Psoas muscle (tissue), 8 donors: ENCODE results near the gene RGS3. TPM values are rescaled to one million over a fixed set of nuclear protein-coding genes. Genes with fewer than 3 reads are reported as not detected.

Experiments used
- ATAC-seq, 4 donors: fragments of 200-7000 bp; cut with Tn5 transposase; one replicate each; pipeline ENCODE4 v1.9.1; 2020; ENCODE audit warnings: moderate library complexity in 3 of 4, mild to moderate bottlenecking in 2 of 4
- DNase-seq, 2 donors: peaks; one replicate each; pipeline ENCODE4 v3.0.0-alpha.2; 2020
- H3K27ac ChIP-seq: fragments of 200-600 bp; one replicate; pipeline ENCODE4 v1.8.0; 2022
- H3K27me3 ChIP-seq, 3 donors: fragments of 200-600 bp in 1 of 3; one replicate each; pipeline versions ENCODE4 v1.6.1 to v1.8.0; 2013 to 2022; ENCODE audit warnings: low read length in 2 of 3, mild to moderate bottlenecking in 2 of 3, moderate library complexity in 1 of 3; ENCODE audit not compliant: insufficient read depth in 3 of 3
- H3K36me3 ChIP-seq, 2 donors: fragments of 200-600 bp in 1 of 2; one replicate each; pipeline versions ENCODE4 v1.6.1 to v1.8.0; 2013 to 2022; ENCODE audit warnings: low read depth in 1 of 2, mild to moderate bottlenecking in 1 of 2, moderate library complexity in 1 of 2; ENCODE audit not compliant: insufficient read depth in 1 of 2
- H3K4me1 ChIP-seq: fragments of 200-600 bp; one replicate; pipeline ENCODE4 v1.8.0; 2022
- H3K4me3 ChIP-seq: fragments of 200-600 bp; one replicate; pipeline ENCODE4 v1.8.0; 2022; ENCODE audit warnings: mild to moderate bottlenecking
- H3K9me3 ChIP-seq: fragments of 200-600 bp; one replicate; pipeline ENCODE4 v1.8.0; 2022
- WGBS, 3 donors: extraction: QIAGEN DNeasy Blood & Tissue Kit; methylation state at CpG; one replicate each; pipeline versions ENCODE4 v1.1.6 to v1.1.7; 2013; 5-methylcytosine and 5-hydroxymethylcytosine counted together
- intact Hi-C, 2 donors: fragments of 100-400 bp; cut with DNase I; formaldehyde crosslinking; loops; one replicate each; pipeline versions ENCODE4 v1.11.0 to v1.14.2; 2022
- polyA plus RNA-seq, 3 donors: library from polyadenylated mRNA; stranded (reverse); fragments of 200-250 nt; gene quantifications; one replicate each; pipeline ENCODE4 v1.2.3, GENCODE V29; 2013
- total RNA-seq, 4 donors: library from RNA; stranded (reverse); fragmentation: NEBNext Ultra II Directional in 2 of 4; extraction: Animal tissue kit (Norgen Biotek cat#: 25700) in 2 of 4; gene quantifications; one replicate each; pipeline versions ENCODE4 v1.2.1 to v1.2.4, GENCODE V29; 2021 to 2023
- TF ChIP-seq, protein P1 (sequence below): fragments of 200-600 bp; IDR thresholded peaks from one replicate; pipeline ENCODE4 v1.8.0; 2022; ENCODE audit warnings: antibody characterized with exemption
- donor health status: healthy with polysubstance abuse.
- donor health status: DM: no; HTN: no; CAD: no; lungs with moderate emphysema.
- donor health status: Bipolar disorder and iron deficiency.
- donor health status: healthy.
- donor health status: DM: yes; HTN: yes; CAD: no.
- donor health status: DM: no; HTN: no; CAD: no.
- donor health status: DM: no; HTN: no; CAD: no.
- donor health status: DM: yes; HTN: yes; CAD: no.

Gene RGS3
- total and polyA plus RNA-seq, 7 donors, result 7.1 to 38.1 (median 14.6) TPM

DNA sequence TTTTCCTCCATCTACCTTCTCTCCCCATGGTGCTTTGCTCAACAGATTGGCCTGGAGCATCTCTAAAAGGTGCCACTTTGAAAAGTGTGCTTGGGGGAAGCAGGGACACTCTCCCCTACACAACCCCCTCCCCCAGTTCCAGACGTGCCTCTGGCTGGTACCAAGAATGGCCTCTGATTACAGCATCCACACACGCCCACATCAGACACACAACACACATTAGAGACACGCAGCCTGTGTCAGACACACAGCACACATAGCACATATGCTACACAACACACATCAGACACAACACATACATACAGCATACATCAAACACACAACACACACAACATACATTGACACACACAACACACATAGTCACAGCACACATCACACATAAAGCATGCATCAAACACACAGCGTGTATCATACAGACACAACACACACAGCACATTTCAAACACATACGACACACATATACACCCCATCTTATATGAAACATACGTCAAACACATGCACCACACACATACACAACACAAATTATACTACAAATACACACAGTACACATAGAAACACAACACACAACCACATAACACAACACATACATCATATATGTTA is 150.4 kb downstream of the RGS3 start:
- DNase-seq, result no peak
- H3K4me3 ChIP-seq, result no peak overlapping the region
- H3K9me3 ChIP-seq, result no peaks in the 10 kb centered on the region
- TF ChIP-seq, protein P1, sequence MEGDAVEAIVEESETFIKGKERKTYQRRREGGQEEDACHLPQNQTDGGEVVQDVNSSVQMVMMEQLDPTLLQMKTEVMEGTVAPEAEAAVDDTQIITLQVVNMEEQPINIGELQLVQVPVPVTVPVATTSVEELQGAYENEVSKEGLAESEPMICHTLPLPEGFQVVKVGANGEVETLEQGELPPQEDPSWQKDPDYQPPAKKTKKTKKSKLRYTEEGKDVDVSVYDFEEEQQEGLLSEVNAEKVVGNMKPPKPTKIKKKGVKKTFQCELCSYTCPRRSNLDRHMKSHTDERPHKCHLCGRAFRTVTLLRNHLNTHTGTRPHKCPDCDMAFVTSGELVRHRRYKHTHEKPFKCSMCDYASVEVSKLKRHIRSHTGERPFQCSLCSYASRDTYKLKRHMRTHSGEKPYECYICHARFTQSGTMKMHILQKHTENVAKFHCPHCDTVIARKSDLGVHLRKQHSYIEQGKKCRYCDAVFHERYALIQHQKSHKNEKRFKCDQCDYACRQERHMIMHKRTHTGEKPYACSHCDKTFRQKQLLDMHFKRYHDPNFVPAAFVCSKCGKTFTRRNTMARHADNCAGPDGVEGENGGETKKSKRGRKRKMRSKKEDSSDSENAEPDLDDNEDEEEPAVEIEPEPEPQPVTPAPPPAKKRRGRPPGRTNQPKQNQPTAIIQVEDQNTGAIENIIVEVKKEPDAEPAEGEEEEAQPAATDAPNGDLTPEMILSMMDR, result no peak
- peaks cover 29% of the 10 kb centered on the region for H3K4me1 ChIP-seq
- H3K27me3 ChIP-seq, result no peaks in the 10 kb centered on the region
- 82 to 91% (median 89%) methylated on average over 6 of the region's 6 CpGs for WGBS, 3 donors
- ATAC-seq, result no peak
- intact Hi-C loops, result no loop called here
- H3K27ac ChIP-seq, result no peak overlapping the region
- H3K36me3 ChIP-seq, result no peaks in the 10 kb centered on the region

DNA sequence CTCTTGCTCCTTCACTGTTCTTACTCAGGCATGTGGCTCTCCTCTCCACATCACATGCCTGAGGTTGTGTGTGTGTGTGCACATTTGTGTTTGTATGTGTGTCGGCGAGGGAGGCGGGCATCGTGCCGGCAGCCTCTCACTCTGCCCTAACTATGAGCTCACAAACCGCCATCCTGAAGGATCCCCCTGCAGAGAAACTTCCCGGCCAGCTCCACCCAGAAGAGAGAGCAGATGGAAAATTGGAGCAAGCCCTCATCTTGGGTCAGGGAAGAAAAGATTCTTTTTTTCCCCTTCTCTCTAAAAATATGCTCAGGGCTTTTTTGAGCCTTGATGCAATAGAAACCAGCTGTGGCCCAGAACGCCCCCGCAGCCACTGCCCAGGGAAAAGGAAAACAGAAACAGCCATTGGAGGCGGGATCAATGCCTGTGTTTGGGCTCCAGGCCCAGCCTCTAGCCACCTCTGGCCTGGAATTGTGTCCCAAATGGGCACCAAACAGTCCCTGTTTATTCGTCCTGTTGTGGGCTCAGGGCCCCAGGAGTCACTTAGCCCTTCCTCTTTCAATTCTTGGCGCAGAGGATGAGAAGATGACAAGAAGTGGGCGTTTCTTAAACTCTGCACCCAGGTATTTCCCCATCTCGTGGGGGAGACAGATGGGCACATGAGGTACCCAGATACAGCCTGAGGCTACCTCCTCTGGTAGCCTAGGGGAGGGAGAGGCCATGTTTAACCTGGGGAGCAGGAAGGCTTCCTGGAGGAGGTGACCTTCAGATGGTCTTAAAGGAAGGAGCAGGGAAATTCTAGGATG is 151.5 kb downstream of the RGS3 start:
- H3K9me3 ChIP-seq, result no peaks in the 10 kb centered on the region
- H3K4me1 ChIP-seq, result peaks cover 19% of the 10 kb centered on the region
- H3K27me3 ChIP-seq, result no peaks in the 10 kb centered on the region
- WGBS, 3 donors, result 31 to 43% (median 41%) methylated on average over 14 of the region's 14 CpGs
- DNase-seq (peak in 1 of 2 donors; percentile 64), ATAC-seq (peak in 3 of 4 donors; percentile 17 to 36 (median 33))
- TF ChIP-seq, protein P1, result no peak
- intact Hi-C loops, result no loop called here
- H3K27ac ChIP-seq, result peak overlapping the region; percentile 30
- no peaks in the 10 kb centered on the region for H3K36me3 ChIP-seq
- H3K4me3 ChIP-seq, result no peak overlapping the region

DNA sequence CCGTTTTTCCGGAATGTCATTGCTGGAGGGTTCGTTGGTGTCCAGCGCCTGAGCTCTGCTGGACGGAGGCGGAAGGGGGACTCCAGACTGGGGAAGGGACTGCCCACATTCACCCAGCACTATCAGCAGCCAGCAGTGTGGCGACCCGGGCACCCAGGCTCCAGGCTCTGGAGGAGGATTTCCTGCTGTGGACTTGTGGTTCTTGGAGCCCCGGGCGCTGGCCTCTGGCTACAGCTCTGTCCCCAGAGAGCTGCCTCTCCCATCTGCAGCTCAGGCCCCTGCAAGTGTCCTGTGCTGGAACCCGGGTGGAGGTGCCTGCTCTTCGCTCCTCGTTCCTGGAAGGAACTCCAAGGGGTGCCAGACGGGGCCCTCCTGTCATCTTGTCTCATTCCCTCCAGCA is 152.6 kb downstream of the RGS3 start:
- H3K9me3 ChIP-seq, result no peaks in the 10 kb centered on the region
- peak overlapping the region; percentile 16 for H3K27ac ChIP-seq
- H3K4me1 ChIP-seq, result peaks cover 27% of the 10 kb centered on the region

DNA sequence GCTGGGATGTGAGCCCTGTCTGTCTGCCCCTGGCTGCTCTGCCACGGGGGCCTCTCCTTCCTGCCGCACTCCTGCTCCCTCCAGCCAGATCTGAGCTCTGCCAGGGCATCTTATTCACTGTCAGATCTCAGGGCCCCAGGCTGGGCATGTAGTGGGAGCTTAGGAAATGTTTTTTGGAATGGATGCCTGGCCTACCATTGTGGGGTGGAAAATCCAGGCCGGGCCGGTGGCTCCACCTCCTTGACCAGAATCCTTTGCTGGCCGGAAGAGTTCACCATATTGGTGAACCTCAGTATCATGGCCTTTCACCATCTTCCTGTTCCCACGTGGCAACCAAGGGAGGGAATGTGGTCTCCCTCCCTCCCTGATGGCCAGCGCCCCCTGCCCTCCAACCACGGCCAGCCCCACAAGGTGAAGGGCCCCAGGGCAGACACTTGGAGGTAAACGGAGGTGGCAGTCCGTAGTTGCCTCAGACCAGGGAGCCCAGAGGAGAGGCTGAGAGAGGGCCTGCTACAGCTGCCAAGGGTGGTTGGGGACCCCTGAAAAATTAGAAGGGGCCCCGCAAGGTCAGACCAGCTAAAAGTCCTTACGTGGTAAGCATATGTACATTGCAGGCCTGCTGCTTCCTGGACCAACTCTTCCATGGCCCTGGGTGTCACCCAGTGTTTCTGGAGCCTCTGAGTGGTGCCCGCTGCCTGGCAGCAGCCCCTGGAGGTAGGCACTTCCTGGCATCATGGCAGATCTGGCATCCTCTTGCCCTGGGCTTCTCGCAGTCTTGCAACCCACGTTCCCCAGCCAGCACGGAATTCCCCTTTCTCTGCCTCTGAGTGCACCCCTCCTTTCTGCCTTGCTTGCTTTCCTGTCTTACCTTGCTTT is 153.3 kb downstream of the RGS3 start:
- Histone ChIP-seq H3K4me1 (peaks cover 30% of the 10 kb centered on the region), H3K4me3 (no peak overlapping the region), H3K36me3 (no peaks in the 10 kb centered on the region), H3K27ac (peak overlapping the region; percentile 16), H3K27me3 (no peaks in the 10 kb centered on the region), H3K9me3 (no peaks in the 10 kb centered on the region)
- TF ChIP-seq, protein P1, result no peak
- ATAC-seq (no peak), DNase-seq (no peak)
- intact Hi-C loops, result no loop called here
- WGBS, 3 donors, result 74 to 77% (median 74%) methylated on average over 15 to 16 of the region's 16 CpGs

More for the DNA sequence above, 152.6 kb downstream of the RGS3 start:
- Histone ChIP-seq H3K36me3 (no peaks in the 10 kb centered on the region), H3K27me3 (no peaks in the 10 kb centered on the region), H3K4me3 (no peak overlapping the region)
- no peak for DNase-seq
- TF ChIP-seq, protein P1, result no peak
- 39 to 54% (median 47%) methylated on average over 14 of the region's 14 CpGs for WGBS, 3 donors
- intact Hi-C loops, result no loop called here
- no peak for ATAC-seq
